NCI-H774 (cell line): ENCODE data around the gene NLGN1.

ENCODE experiments used
- DNase-seq: peaks from one replicate; lab custom pipeline; 2025; lab: John Stamatoyannopoulos, UW

Gene NLGN1

DNA sequence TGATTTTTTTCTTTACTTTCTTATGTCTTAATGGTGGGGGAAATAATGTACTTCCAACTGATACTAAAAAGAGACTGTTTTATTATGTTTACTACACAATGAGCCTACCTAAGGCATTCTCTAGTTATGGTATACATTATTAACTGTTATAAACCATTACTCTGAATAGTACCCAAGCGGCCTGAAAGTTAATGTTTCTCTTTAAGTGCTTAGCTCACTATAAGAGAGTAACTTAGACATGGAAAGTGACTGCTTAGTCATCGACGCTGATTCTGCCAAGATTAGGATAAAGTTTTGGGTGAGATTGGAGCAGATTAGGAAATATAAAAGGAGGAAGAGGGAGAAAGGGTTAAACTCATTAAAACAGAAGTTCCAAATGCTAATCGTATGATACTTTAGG is 365.0 kb downstream of the NLGN1 start:
- DNase-seq = no peak

DNA sequence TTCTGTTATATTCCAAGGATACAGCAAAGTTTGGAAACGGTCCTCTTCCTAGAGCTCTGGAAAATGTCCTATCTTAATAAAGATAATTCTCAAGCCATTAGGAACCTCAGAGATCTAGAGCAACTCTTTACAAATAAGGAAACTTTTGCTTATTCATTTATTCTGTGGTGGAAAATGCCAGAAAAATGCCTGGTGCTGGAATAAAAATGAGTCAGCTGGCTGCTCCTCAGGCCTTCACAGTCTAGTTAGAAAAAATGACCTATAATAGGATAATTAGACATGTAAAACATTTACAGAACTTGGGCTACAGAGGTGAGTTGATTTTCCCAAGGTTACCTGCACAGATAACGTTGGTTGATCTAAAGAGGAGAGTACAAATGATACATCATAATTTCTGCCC is 372.5 kb downstream of the NLGN1 start:
- DNase-seq = no peak

DNA sequence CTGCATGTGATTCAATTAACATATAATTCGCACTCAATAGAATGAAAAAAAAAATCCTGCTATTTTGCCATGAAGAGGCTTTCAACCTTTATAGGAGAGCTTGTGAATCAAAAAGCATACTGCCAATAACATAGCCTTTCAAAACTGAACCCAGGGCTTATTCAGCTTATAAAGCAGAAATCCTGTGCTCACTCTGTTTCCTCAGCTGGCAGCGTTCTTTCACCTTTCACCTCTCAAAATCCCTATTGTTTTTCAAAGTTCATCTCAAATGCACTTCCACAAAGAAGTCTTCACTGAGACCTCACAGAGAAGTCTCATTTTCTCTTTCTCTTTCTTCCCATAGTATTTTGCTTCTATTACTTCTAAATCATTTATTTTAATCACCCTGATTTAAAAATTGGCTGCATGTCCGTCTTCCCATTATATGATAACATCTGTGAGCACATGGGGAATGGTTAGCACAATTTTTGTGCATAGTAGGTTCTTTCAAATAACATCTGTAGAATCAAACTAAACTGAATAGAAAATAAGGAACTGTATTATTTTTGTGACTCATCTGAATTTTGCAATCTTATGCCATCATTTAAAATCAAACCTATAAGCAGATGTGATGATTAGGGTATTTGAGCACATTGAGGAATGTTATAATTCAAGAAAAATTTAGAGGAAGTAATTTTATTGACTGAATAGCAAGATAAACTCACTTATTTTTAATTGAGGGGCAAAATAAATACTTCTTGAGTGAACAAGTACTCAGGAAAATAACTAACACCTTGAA is 373.4 kb downstream of the NLGN1 start:
- no peak for DNase-seq

DNA sequence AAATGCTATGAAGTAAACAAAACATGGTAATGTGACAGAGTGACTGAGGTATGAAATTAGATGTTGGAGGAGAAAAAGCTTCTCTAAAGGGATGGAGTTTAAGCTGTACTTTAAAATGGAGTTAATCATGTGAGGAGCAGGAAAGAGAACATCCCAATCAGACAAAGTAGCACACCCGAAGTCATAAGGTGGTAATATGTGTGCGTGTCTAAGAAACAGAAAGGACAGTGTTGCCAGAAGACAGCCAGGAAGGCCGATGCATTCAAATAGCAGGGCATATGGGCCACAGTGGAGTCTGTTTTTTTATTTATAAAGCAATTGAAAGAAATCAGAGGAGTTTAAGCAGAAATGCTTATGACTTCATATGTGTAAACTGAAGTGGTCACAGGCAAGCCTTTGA is 376.3 kb downstream of the NLGN1 start:
- DNase-seq = no peak

DNA sequence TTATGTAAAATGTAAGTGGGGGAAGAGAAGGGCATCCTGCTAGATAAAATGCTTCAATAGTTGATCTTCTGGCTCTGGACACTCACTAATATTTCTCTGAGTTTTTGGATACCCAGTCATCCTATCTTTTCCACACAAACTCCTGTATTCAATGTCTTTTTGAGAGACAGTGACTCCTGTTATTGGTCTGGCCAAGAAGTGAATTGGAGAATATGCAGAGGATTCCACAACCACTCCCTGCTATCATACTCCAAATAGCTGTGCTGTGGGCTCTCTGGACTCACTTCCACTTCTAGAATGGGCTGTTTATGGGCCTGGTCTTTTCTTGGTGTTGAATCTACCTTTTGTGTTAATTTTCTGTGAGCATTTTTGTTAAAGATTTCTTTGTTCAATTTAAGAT is 376.8 kb downstream of the NLGN1 start:
- DNase-seq = no peak

DNA sequence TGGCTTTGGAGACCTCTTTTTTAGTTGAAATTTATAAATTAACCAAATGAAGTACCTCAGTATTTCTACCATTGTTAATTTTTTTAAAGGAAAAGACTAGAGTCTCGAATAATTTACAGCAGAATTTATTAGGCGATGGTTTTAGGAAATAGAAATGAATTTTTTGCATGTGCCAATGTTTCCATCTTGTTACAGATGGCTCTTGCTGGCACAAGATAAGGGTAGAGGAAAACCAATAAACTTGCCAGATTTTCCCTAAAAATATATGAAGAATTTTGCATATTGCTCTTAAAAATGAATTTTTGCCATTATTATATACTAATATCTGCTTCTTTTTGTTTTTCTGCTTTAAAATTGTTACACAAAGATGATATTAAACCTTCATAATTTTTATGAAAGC is 380.7 kb downstream of the NLGN1 start:
- DNase-seq = no peak

DNA sequence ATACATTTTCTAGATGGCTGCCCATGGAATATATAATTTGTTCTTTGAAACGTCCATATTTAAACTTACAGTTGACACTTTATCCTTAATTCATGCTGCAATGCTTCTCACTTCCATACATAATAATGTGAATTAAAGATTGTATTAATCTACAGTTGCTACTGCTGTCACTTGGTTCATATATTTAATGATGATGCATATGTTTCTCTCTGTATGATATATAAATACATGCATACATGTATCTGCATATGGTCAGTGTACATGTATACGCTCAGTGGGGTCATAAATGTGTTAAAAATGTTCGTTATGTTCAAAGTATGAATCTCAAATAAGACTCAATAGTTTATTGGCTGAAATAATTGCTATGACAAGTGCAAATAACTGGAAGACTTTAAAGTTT is 382.5 kb downstream of the NLGN1 start:
- no peak for DNase-seq

DNA sequence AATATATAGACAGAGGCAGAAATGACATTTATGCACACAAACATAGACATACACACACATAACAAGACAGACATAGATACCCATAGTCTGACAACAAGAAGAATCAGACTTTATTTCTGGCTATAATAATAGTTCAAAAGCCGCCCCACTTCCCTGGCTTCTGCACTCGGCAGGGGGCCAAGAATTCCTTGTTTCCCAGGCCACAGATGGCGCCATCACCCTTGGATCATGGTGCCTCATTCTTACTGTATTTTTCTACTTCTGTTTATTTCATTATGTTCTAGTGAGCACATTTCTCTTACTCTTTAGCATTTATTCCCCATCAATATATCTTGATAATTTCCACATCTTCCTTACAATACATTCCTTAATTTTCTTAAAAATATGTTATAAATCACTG is 387.5 kb downstream of the NLGN1 start:
- no peak for DNase-seq

DNA sequence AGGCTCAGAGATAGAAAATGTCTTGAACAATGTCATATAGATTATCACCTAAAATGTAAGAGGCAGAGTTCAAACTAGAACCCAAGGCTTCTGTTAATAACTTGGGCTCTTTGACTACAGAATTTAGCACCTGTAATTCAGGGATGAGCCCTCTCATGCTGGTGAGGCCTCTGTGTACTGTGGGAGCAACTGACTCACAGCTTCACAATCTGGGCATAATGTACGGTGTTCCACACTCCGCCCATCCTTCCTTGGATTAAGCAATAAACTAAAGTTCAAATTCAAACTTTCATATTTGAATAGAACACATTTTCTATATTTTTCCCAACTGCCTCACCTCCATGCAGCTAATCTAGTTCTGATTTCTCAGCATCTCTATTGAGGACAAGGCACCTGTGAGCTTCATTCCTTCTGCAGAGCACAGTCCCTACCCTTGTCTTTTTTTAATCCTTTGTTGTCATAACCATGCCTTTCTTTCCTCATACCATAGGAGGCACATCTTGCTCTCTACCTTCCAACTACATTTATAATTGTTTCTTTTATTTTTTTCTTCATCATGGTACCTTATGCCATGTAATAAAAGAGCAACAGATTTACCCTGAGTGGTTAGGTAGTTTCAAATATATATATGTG is 392.1 kb downstream of the NLGN1 start:
- no peak for DNase-seq

DNA sequence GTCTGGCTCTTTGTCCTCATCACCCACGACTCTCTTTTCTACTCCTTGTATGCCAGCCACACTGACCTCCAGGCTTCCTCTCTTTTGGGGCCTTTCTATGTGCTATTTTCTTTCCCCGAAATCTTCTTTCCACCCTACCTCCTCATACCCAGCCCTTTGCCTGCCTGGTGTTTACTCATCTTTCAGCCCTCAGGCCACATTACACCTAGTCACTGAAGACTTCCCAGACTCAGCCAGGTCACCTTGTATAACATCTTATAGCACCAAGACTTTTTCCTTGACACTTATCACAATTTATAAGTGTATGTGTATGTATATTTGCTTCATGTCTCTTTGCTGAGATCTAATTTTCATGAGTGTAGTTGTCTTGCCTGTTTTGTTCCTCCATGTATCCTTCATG is 396.4 kb downstream of the NLGN1 start:
- DNase-seq = no peak

DNA sequence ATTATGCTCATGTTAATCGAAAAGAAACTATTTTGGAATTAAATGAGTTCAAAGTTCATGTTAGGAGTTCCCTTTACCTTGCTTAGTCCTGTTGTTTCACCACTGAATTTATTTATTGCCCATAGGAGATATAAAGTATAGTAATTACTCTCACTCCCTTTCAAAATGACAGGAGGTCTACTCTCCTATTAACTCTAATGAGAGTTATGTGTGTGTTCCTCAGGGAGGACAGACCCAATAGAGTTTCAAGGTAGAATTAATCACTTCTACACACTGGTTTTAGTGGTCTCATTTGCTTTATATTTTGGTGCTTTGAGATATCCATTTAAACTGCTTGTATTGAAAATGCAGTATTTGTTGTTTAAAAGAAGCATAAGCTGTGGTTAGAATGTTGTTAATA is 398.9 kb downstream of the NLGN1 start:
- no peak for DNase-seq

DNA sequence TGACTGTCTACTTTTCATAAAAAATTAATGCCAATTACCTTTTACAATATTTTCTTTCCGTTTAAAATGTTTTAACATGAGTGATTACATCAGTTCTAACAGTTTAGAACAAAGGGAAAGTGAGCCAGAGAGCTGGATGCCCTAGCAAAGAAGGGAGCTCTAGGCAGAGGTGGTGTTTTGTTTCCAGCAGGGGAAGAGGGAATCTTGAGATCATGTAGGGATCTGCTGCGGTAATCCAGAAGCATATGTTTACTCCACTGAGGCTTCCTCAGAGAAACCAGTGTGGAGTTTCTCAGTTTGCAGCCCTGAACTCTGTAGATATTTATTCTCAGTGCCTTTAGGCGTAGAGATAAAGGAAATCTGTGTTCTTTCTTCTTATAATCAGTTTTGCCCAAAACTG is 399.3 kb downstream of the NLGN1 start:
- no peak for DNase-seq

DNA sequence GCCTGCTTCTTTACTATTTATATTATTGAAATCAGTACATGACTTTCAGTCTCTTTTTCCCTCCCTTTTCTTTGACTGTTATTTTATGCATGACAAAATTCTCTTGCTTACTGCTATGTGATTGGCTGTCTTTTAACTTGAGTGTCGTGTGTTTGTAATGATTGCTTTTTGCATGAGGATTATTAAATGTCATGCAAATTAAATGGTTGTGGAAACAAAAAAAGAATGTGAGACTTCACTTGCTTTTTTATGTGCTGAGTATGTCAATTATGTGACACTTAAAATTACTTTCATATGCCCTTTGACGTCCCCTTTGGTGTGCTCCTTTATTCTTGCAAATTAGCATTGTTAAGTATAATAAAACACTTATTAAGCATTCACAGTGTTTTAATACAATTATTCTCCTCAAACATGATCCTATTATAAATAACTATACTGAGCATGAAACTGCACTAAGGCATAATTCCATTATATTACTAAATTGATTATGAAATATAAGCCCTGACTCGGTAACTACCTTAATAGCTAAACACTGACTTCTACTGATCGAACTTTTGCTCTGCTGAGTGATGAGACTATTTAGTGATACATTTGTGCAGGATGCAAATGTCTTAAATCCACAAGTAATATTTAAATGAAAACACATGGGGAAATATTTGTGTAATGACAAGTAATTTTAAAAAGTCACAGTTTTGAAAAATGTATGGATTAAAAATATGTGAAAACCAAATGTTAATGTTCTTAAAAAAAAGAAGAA is 401.7 kb downstream of the NLGN1 start:
- no peak for DNase-seq

DNA sequence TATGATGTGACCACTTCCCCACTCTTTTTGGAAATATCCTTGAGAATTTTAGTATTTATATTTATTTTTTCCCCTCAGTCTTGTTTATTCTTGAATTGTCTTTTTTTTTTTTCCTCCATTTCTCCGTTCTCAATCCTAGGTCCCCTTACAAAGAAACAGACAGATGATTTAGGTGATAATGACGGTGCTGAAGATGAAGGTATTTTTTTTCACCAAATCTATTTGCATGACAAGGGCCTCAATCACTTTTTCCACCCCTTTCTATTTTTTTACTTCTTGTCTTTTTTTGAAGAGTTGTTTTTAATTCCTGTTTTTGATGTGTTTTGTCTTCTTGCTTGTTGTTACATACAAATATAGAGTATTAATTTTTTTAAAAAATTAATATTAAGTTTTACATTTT is 402.6 kb downstream of the NLGN1 start:
- DNase-seq = no peak

DNA sequence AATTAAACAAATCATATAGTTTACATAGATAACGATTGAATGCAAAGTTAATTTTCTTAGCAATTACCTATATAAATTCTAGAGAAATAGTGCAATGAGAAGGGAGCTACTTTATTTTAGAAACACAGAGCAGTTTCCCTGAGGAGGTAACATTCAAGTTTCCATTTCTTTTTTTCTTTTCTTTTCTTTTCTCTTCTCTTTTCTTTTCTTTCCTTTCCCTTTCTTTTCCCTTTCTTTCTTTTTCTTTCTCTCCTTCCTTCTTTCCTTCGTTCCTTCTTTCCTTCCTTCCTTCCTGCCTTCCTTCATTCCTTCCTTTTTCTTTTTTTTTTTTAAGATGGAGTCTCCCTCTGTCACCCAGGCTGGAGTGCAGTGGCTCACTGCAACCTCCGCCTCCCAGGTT is 417.3 kb downstream of the NLGN1 start:
- no peak for DNase-seq

DNA sequence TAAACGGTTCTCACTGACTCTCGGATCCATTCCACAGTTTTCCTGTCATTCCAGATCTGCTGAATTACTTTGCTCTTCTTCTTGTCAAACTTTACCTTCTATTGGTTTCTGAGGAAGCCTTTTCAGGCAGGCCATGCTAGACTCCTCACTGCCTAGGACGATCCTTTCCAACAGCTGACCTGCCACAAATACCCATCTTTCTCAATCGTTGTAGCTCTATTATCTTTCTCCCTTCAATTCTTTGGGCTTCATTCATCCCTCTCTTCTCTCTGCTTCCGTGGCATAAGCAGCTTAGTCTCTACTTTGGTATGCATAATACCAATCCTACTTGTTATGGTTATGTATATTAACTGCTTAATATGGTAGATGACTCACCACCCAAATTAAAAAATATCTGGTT is 421.8 kb downstream of the NLGN1 start:
- no peak for DNase-seq

DNA sequence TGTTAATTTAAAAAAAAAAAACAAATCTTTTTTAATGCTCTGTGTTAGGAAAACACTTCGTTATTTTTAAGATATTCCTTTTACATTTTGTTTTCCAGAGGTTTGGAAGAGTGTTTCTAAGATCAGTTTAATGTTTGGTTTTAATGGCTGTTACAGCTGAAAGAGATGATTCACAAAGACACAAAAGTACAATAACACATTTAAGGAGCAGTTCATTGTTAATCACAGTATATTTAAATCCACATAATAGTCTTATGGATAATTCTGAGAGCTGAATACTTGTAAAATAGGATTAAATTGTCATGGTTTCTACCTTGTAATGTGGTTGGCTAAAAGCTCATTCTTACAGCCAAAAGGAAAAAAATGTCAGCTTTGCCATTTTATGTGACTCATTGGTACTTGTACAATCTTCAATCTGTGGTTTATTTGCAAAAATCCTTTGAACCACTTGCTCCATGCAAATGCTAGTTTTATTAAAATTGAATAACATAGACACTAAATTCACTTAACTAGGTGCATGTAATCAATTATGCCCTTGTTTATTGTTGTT is 426.4 kb downstream of the NLGN1 start:
- no peak for DNase-seq

DNA sequence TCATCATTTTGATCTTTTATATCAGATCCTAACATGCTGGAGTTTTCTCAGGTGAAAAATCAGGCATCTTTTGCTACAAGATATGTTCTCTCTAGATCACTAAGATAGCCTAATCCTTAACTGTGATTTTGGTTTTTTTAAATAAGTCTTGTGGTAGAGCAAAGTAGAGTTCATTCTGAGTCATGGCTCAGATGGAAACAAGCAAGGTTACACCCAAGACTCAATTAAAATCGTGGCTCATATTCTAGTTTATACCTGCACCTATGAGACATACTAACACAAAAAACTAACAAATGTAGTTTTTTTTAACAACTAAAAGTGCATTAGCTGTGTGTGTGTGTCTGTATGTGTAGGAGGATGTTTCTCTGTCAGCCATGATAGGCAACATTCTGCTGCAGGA is 428.2 kb downstream of the NLGN1 start:
- no peak for DNase-seq

DNA sequence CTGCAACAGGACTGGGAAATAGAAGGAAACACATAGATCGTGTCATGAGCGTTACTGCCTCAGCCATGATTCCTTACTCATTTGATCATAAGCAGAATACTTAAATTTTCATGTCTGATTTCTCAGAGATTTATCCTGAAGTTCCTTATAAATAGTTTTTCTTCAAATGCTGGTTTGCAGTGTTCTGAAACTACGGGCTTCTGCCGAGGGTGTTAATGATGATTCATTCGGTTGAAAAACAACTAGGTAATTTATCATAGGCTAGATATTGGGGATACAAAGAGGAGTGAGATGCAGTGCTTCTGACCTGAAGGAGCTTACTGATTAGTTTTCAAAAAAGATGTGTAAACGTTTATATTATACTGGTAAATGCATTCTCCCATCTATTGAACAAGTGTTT is 428.9 kb downstream of the NLGN1 start:
- DNase-seq = no peak

DNA sequence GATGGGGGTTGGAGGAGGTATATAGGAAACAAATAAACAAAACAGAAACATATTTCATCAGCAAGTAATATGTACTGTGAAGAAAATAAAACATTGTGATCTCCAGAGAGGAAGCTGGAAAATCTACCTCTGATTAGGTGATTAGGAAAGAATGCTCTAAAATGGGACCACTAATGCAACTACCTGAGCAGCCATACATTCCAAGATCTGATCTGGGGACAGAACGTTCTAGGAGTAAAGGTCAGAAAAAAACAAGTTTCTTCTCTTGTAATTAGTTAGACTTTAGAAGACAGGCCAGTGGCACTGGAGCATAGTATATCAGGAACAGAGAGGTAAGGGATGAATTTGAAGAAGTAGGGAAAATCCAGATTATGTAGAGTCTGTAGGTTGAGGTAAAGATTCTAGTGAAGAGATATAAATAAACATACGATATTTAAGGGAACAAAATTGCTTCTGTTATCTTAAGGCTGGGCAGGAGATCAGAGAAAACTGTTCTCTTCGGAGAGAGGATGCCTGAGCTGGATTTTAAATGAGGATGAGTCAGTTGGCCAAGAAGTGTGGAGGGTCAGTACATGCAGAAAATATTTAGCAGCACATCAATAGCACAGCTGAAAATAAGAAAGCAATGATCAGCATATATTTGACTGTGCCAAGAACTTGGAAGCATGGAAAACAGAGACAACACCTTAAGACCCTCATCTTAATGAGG is 429.5 kb downstream of the NLGN1 start:
- no peak for DNase-seq

DNA sequence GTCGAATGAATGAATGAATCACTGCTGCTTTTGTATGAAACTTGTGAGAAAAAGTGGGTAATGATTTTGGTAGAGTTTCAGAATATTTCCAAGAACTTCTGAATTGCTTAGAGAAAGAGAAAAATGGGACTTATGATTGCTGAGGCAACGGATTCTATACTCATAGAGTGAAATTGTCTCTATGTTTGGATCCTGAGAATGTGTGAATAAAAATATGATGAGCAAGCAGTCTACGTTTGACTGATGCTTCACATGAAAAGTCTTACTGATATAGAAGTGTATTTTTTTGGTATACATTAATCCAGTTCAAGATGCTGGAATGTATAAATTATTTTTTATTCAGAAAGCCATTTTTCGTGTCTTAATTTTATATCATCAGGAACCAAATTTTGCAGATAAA is 441.1 kb downstream of the NLGN1 start:
- DNase-seq = no peak

DNA sequence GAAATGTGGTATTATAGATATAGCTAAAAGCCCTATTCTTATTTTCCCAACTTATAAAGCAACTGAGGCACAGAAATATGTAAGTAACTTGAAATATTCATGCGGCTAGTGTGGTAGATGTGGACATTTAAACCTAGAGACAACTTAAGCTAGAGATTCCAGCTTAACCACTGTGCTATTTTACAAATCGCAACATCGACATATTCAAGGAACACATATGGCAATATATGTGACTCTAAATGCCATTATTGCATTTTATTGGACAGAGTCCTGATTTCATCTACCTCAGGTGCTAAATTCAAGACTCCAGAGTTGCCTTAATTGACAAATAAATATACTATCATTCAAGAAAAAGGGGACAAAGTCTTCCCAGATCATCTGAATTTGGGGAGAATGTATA is 442.3 kb downstream of the NLGN1 start:
- no peak for DNase-seq
